IMR-90 (cell line): Measurements from ENCODE around the gene CD27. TPM values are rescaled to one million over a fixed set of nuclear protein-coding genes. Genes with fewer than 3 reads are reported as not detected.

ENCODE experiments used
- ATAC-seq: fragments of 200-7000 bp; cut with Tn5 transposase; 2 replicates; pipeline ENCODE4 v1.9.1; 2020; ENCODE audit warnings: low read depth, mild to moderate bottlenecking, moderate library complexity
- BruUV-seq: library from RNA; stranded (reverse); fragments of 400-500 nt; replicated peaks from 2 replicates; lab custom pipeline; 2021; lab: Mats Ljungman, UMichigan
- CTCF ChIA-PET: fragments of 300-600 bp; formaldehyde crosslinking; extraction: SDS; loops from one replicate; lab custom pipeline; 2021; ENCODE audit warnings: antibody characterized with exemption; lab: Yijun Ruan, JAX
- POLR2A ChIA-PET: fragments of 300-600 bp; sonication (Branson Sonifier 250); formaldehyde crosslinking; loops from one replicate; lab custom pipeline; 2022; ENCODE audit warnings: antibody characterized with exemption; ENCODE audit not compliant: unreplicated experiment; lab: Charles Lee
- DNase-seq: peaks from one replicate; pipeline ENCODE4 v3.0.0; 2013
- H2AFZ ChIP-seq: replicated peaks from 2 replicates; pipeline ENCODE3; 2013; ENCODE audit warnings: low read length, mild to moderate bottlenecking; ENCODE audit not compliant: poor library complexity
- H2AK5ac ChIP-seq: 2 replicates; pipeline ENCODE4 v1.6.1; 2013; ENCODE audit warnings: low read depth, low read length, inconsistent platforms
- H2AK9ac ChIP-seq: replicated peaks from 2 replicates; pipeline ENCODE3; 2013; ENCODE audit warnings: mild to moderate bottlenecking, low read depth, low read length, moderate library complexity; ENCODE audit not compliant: poor library complexity
- H2BK120ac ChIP-seq: 2 replicates; pipeline ENCODE4 v1.6.1; 2013; ENCODE audit warnings: low read depth, low read length, inconsistent platforms
- H2BK15ac ChIP-seq: 3 replicates; pipeline ENCODE4 v1.6.1; 2013; ENCODE audit warnings: low read depth, low read length, inconsistent platforms
- H2BK20ac ChIP-seq: 2 replicates; pipeline ENCODE4 v1.6.1; 2013; ENCODE audit warnings: low read depth, mild to moderate bottlenecking, inconsistent platforms, low read length, moderate library complexity
- H2BK5ac ChIP-seq: 2 replicates; pipeline ENCODE4 v1.6.1; 2013; ENCODE audit warnings: mild to moderate bottlenecking, low read depth, low read length, inconsistent platforms; ENCODE audit not compliant: poor library complexity, severe bottlenecking
- H3K14ac ChIP-seq: replicated peaks from 2 replicates; pipeline ENCODE4 v1.6.1; 2013; ENCODE audit warnings: low read depth, low read length, inconsistent platforms
- H3K18ac ChIP-seq: 2 replicates; pipeline ENCODE4 v1.6.1; 2013; ENCODE audit warnings: low read depth, low read length, control low read depth
- H3K23ac ChIP-seq: 2 replicates; pipeline ENCODE4 v1.6.1; 2013; ENCODE audit warnings: low read depth, low read length, inconsistent platforms
- H3K27ac ChIP-seq: 2 replicates; pipeline ENCODE4 v1.5.1; 2013; ENCODE audit warnings: mild to moderate bottlenecking, control low read depth, low read length; ENCODE audit not compliant: insufficient read depth
- H3K27me3 ChIP-seq: 2 replicates; pipeline ENCODE4 v1.6.1; 2013; ENCODE audit warnings: low read length; ENCODE audit not compliant: control insufficient read depth, insufficient read depth
- H3K36me3 ChIP-seq: 2 replicates; pipeline ENCODE4 v1.6.1; 2013; ENCODE audit warnings: low read length, mixed read lengths; ENCODE audit not compliant: control insufficient read depth, insufficient read depth
- H3K4ac ChIP-seq: 2 replicates; pipeline ENCODE4 v1.6.1; 2013; ENCODE audit warnings: low read depth, low read length, inconsistent platforms
- H3K4me1 ChIP-seq: 2 replicates; pipeline ENCODE4 v1.6.1; 2013; ENCODE audit warnings: low read length, mixed read lengths; ENCODE audit not compliant: control insufficient read depth, insufficient read depth
- H3K4me2 ChIP-seq: 2 replicates; pipeline ENCODE4 v1.6.1; 2013; ENCODE audit warnings: low read depth, mild to moderate bottlenecking, control low read depth, low read length, moderate library complexity
- H3K4me3 ChIP-seq: 2 replicates; pipeline ENCODE4 v1.5.1; 2013; ENCODE audit warnings: low read depth, mild to moderate bottlenecking, control low read depth, low read length, moderate library complexity; ENCODE audit not compliant: insufficient read depth
- H3K56ac ChIP-seq: 2 replicates; pipeline ENCODE4 v1.6.1; 2013; ENCODE audit warnings: low read length, inconsistent platforms; ENCODE audit not compliant: insufficient read depth; ENCODE audit errors: extremely low read depth
- H3K79me1 ChIP-seq, 2 experiments: 2 replicates each; pipeline ENCODE4 v1.6.1; 2013; ENCODE audit warnings: low read length in 2 of 2, inconsistent platforms in 1 of 2, low read depth in 1 of 2
- H3K9ac ChIP-seq: 2 replicates; pipeline ENCODE4 v1.6.1; 2013; ENCODE audit warnings: low read depth, low read length, control low read depth
- H3K9me1 ChIP-seq: 2 replicates; pipeline ENCODE4 v1.6.1; 2013; ENCODE audit warnings: low read length, inconsistent platforms; ENCODE audit not compliant: insufficient read depth
- H3K9me3 ChIP-seq: 2 replicates; pipeline ENCODE4 v1.6.1; 2013; ENCODE audit warnings: low read length; ENCODE audit not compliant: control insufficient read depth, insufficient read depth
- H4K20me1 ChIP-seq: 2 replicates; pipeline ENCODE4 v1.6.1; 2013; ENCODE audit warnings: low read length, inconsistent platforms; ENCODE audit not compliant: insufficient read depth
- H4K5ac ChIP-seq: 2 replicates; pipeline ENCODE4 v1.6.1; 2013; ENCODE audit warnings: mild to moderate bottlenecking, low read depth, low read length, control low read depth
- H4K8ac ChIP-seq, 2 experiments: 2 replicates each; pipeline ENCODE4 v1.6.1; 2013; ENCODE audit warnings: low read depth in 2 of 2, low read length in 2 of 2, control low read depth in 1 of 2, inconsistent platforms in 1 of 2
- H4K91ac ChIP-seq: 2 replicates; pipeline ENCODE4 v1.6.1; 2013; ENCODE audit warnings: low read depth, low read length, inconsistent platforms; ENCODE audit not compliant: insufficient read depth
- FOS ChIP-seq: fragments of 150-350 bp; IDR thresholded peaks from 2 replicates; pipeline ENCODE4 v1.6.1; 2016; ENCODE audit warnings: low read depth, low read length
- MAZ ChIP-seq: IDR thresholded peaks from 2 replicates; pipeline ENCODE4 v1.6.1; 2012; ENCODE audit warnings: low read depth, mild to moderate bottlenecking, low read length, improper control_type of control experiment, moderate library complexity, borderline replicate concordance
- MXI1 ChIP-seq: IDR thresholded peaks from 2 replicates; pipeline ENCODE4 v1.6.1; 2012; ENCODE audit warnings: low read depth, mild to moderate bottlenecking, low read length, moderate library complexity, borderline replicate concordance
- POLR2A ChIP-seq: IDR thresholded peaks from 2 replicates; pipeline ENCODE4 v1.6.1; 2012; ENCODE audit warnings: mild to moderate bottlenecking, low read depth, low read length
- RCOR1 ChIP-seq: IDR thresholded peaks from 2 replicates; pipeline ENCODE4 v1.6.1; 2012; ENCODE audit warnings: mild to moderate bottlenecking, low read length, improper control_type of control experiment; ENCODE audit not compliant: insufficient replicate concordance
- RFX5 ChIP-seq: IDR thresholded peaks from 2 replicates; pipeline ENCODE4 v1.8.0; 2012; ENCODE audit warnings: low read depth, mild to moderate bottlenecking, low read length, moderate library complexity
- WGBS, 2 experiments: methylation state at CpG; one replicate each; pipeline versions ENCODE4 v1.1.5 to v1.1.7; 2013; ENCODE audit warnings: missing lambda C conversion rate in 2 of 2; ENCODE audit not compliant: insufficient read length in 1 of 2; ENCODE audit errors: extremely low coverage in 2 of 2; 5-methylcytosine and 5-hydroxymethylcytosine counted together
- dilution Hi-C: fragments of 300-500 bp; cut with HindIII; formaldehyde crosslinking; loops from one replicate; pipeline ENCODE4 v1.14.3; 2018; ENCODE audit warnings: low sequenced_read_pairs; ENCODE audit not compliant: unreplicated experiment
- in situ Hi-C: fragments of 300-500 bp; cut with MboI; formaldehyde crosslinking; loops from 3 replicates; pipeline ENCODE4 v1.14.3; 2019; ENCODE audit warnings: low sequenced_read_pairs, inconsistent platforms, mixed read lengths
- intact Hi-C: fragments of 100-400 bp; cut with micrococcal nuclease; formaldehyde crosslinking; loops from 2 replicates; pipeline ENCODE4 v1.10.0; 2022
- polyA plus RNA-seq, 3 experiments: library from polyadenylated mRNA; depleted of rRNA; stranded (reverse); fragments of >200 nt; gene quantifications; 2 replicates each; pipeline ENCODE4 v1.2.3, GENCODE V29; 2012; ENCODE audit warnings: low replicate concordance in 1 of 3
- total RNA-seq: library from RNA; depleted of rRNA; stranded (reverse); fragments of >200 nt; gene quantifications from 2 replicates; pipeline ENCODE4 v1.2.3, GENCODE V29; 2012

The CD27 gene
- total and polyA plus RNA-seq, 2 of the 4 experiments (the other 2 are of a cell fraction), result 0.07 TPM; not detected in 1

- 80% methylated on average over 1 of the region's 3 CpGs; no CpG with 5 or more reads in 1 of the 2 experiments for WGBS, 2 experiments
- H4K91ac ChIP-seq, result no peak overlapping the region
- H3K9me3 ChIP-seq, result no peaks in the 10 kb centered on the region
- no peak overlapping the region for H3K18ac ChIP-seq
- H2BK15ac ChIP-seq, result no peak overlapping the region
- TF ChIP-seq FOS, result no peak
- TF ChIP-seq MXI1, result no peak
- no peak for TF ChIP-seq MAZ
- TF ChIP-seq RFX5, result no peak
- TF ChIP-seq POLR2A, result no peak
- no peak for TF ChIP-seq RCOR1
- intact Hi-C loops, result no loop called here
- H2BK20ac ChIP-seq, result no peak overlapping the region
- ATAC-seq (no peak), DNase-seq (no peak)
- H3K4me3 ChIP-seq, result no peak overlapping the region
- in situ Hi-C loops, result no loop called here
- no TSS peak for BruUV-seq
- no peak overlapping the region for H4K8ac ChIP-seq
- no peaks in the 10 kb centered on the region for H4K20me1 ChIP-seq
- ChIA-PET POLR2A (no interaction called here), CTCF (interaction anchor here (0.7 kb wide), 1 partner anchor 14 kb away, joined by 6 read pairs; no protein-coding TSS in a partner anchor)
- H2BK120ac ChIP-seq, result no peak overlapping the region
- no peak overlapping the region for H3K27ac ChIP-seq
- H2AK9ac ChIP-seq, result no peak overlapping the region
- no peak overlapping the region for H3K9ac ChIP-seq
- H3K56ac ChIP-seq, result no peak overlapping the region
- dilution Hi-C loops, result no loop called here
- no peaks in the 10 kb centered on the region for H3K36me3 ChIP-seq
- peaks cover 12% of the 10 kb centered on the region for H3K9me1 ChIP-seq
- 0 out of 4 replicates have a peak, but pooled peaks cover 0 to 3% of the 10 kb centered on the region in 2 experiments for H3K79me1 ChIP-seq
- H3K23ac ChIP-seq, result no peak overlapping the region
- H4K5ac ChIP-seq, result no peak overlapping the region
- no peak overlapping the region for H3K4me2 ChIP-seq
- H3K4ac ChIP-seq, result no peak overlapping the region
- no peak overlapping the region for H3K14ac ChIP-seq
- H3K27me3 ChIP-seq, result no peaks in the 10 kb centered on the region
- no peak overlapping the region for H2AK5ac ChIP-seq
- H3K4me1 ChIP-seq, result peaks cover 10% of the 10 kb centered on the region
- no peak overlapping the region for H2AFZ ChIP-seq
- no peak overlapping the region for H2BK5ac ChIP-seq
Measured at GRCh38 chr12:6428326-6428725, 16.4 kb upstream of the CD27 start.
